ENCODE results near the gene PRDM16. TPM values are rescaled to one million over a fixed set of nuclear protein-coding genes. Genes with fewer than 3 reads are reported as not detected.

The PRDM16 gene
- total and polyA plus RNA-seq, 2 of the 8 experiments (the other 6 are each of a cell fraction or from before 2014, with no cell fraction given) = 0.39 to 0.43 TPM

GRCh38 chr1:3082571-3083516 lies 13.8 kb downstream of the PRDM16 start:
- Histone ChIP-seq H3K4me2 (ENCODE audit: insufficient read depth in 1 of 2, low read depth in 2 of 2, low read length in 2 of 2) (no peak overlapping the region), H2BK20ac (ENCODE audit: low read length) (no peak overlapping the region), H4K20me1 (replicated peaks in 1 of 2; ENCODE audit: control insufficient read depth in 1 of 2, insufficient read depth in 2 of 2, low read length in 2 of 2) (no peaks in the 10 kb centered on the region), H2BK5ac (ENCODE audit: low read depth, low read length) (no peak overlapping the region), H4K5ac (ENCODE audit: insufficient read length, low read depth, low read length) (no peak overlapping the region), H3K56ac (replicated peaks; ENCODE audit: insufficient read length, low read depth, low read length) (no peak overlapping the region), H3K4me3 (ENCODE audit: extremely low read depth in 1 of 4, insufficient read depth in 2 of 4, low read depth in 3 of 4, low read length in 4 of 4) (no peak overlapping the region), H4K91ac (replicated peaks; ENCODE audit: insufficient read length, low read length) (no peak overlapping the region), H4K8ac (ENCODE audit: extremely low read depth, insufficient read depth, low read length) (no peak overlapping the region), H3K23ac (ENCODE audit: insufficient read length) (no peak overlapping the region), H2BK12ac (ENCODE audit: low read depth, low read length) (no peak overlapping the region), H3K9me3 (ENCODE audit: insufficient read depth in 2 of 2, low read depth in 1 of 2, low read length in 1 of 2) (no peaks in the 10 kb centered on the region), H3K23me2 (ENCODE audit: low read depth, low read length) (no peaks in the 10 kb centered on the region), H3K79me1 (ENCODE audit: low read depth, low read length) (no peaks in the 10 kb centered on the region), H3K36me3 (ENCODE audit: control insufficient read depth in 2 of 4, insufficient read depth in 4 of 4, low read length in 3 of 4) (no peaks in the 10 kb centered on the region), H3K4me1 (replicated peaks in 1 of 4; ENCODE audit: control insufficient read depth in 3 of 4, insufficient read depth in 4 of 4, low read length in 3 of 4) (no peaks in the 10 kb centered on the region; a peak in 1 of 7 replicates), H3K14ac (ENCODE audit: insufficient read length) (no peak overlapping the region), H2AFZ (ENCODE audit: low read length) (no peak overlapping the region), H3K79me2 (ENCODE audit: control insufficient read depth in 1 of 2, insufficient read depth in 2 of 2, low read length in 2 of 2) (no peaks in the 10 kb centered on the region), H3K27me3 (replicated peaks in 1 of 4; ENCODE audit: control insufficient read depth in 3 of 4, extremely low read depth in 1 of 4, insufficient read depth in 3 of 4, low read length in 3 of 4) (no peaks in the 10 kb centered on the region; a peak in 1 of 7 replicates), H3K27ac (ENCODE audit: low read depth, low read length) (no peak overlapping the region), H2BK120ac (replicated peaks; ENCODE audit: low read depth, low read length) (no peak overlapping the region), H3K9ac (replicated peaks in 1 of 4; ENCODE audit: extremely low read depth in 1 of 4, low read depth in 3 of 4, low read length in 3 of 4) (no peak overlapping the region), H2BK15ac (ENCODE audit: low read length) (no peak overlapping the region), H3K4ac (replicated peaks; ENCODE audit: insufficient read length, low read depth, low read length) (no peak overlapping the region), H3K18ac (ENCODE audit: extremely low read depth, low read length) (no peak overlapping the region), H2AK5ac (ENCODE audit: low read depth, low read length) (no peak overlapping the region)
- CTCF ChIA-PET (ENCODE audit: partially characterized antibody) = interaction anchor here (1.0 to 1.2 kb wide), 2 partner anchors 10 to 34 kb away, joined by 3 read pairs; no protein-coding TSS in a partner anchor
- TF ChIP-seq POU5F1 (IDR thresholded peaks at IDR 0.05; ENCODE audit: low read depth, low read length) = no peak
- POLR2A ChIA-PET (ENCODE audit: partially characterized antibody) = no interaction called here
- 95% methylated on average over 32 of the region's 42 CpGs; no CpG with 5 or more reads in 1 of the 2 experiments for WGBS, 2 experiments (ENCODE audit: extremely low coverage in 1 of 2, insufficient coverage in 1 of 2, insufficient read length in 1 of 2, insufficient replicate concordance in 2 of 2, low coverage in 1 of 2, low lambda C conversion rate in 2 of 2, missing lambda C conversion rate in 1 of 2)
- DNase-seq (ENCODE audit: low read depth in 1 of 2, low spot score in 2 of 2) (no peak), FAIRE-seq (no peak)

All from H1 (cell line).